SIG-M5 treated with dmso at 0.1 percent for 504 hours (cell line): ENCODE results near the gene OAS3.
"Not testable (repeated sequence)": the region's sequence is repeated elsewhere in the genome, so short reads cannot be mapped to it uniquely, and the experiment has no call there.

Experiments used
- DNase-seq: peaks from one replicate; lab custom pipeline; 2025; ENCODE audit not compliant: unreplicated experiment; lab: John Stamatoyannopoulos, UW

OAS3 gene

GRCh38 chr12:112980491-112981158 is 42.4 kb downstream of the OAS3 start:
- DNase-seq = no peak

- no peak for DNase-seq
Observed at GRCh38 chr12:112985642-112986290, 47.5 kb downstream of the OAS3 start.

GRCh38 chr12:112986291-112986800 is 48.1 kb downstream of the OAS3 start:
- DNase-seq = no peak

GRCh38 chr12:112987561-112987960 is 49.3 kb downstream of the OAS3 start:
- DNase-seq = no peak

GRCh38 chr12:112988224-112988623 is 50.0 kb downstream of the OAS3 start:
- no peak for DNase-seq

- DNase-seq = not testable (repeated sequence)
Observed at GRCh38 chr12:112988823-112989385, 50.6 kb downstream of the OAS3 start.

- no peak for DNase-seq
Observed at GRCh38 chr12:112989806-112990205, 51.5 kb downstream of the OAS3 start.

- peak; percentile 69 for DNase-seq
Observed at GRCh38 chr12:112992541-112993398, 54.5 kb downstream of the OAS3 start.

- no peak for DNase-seq
Observed at GRCh38 chr12:112995008-112995407, 56.7 kb downstream of the OAS3 start.

GRCh38 chr12:112996501-112996900 is 58.2 kb downstream of the OAS3 start:
- no peak for DNase-seq

GRCh38 chr12:112997506-112997905 is 59.2 kb downstream of the OAS3 start:
- DNase-seq = no peak

- DNase-seq = no peak
Observed at GRCh38 chr12:112998987-112999767, 60.9 kb downstream of the OAS3 start.

- no peak for DNase-seq
Observed at GRCh38 chr12:113000433-113000832, 62.2 kb downstream of the OAS3 start.

GRCh38 chr12:113002155-113002554 is 63.9 kb downstream of the OAS3 start:
- no peak for DNase-seq

GRCh38 chr12:113002676-113003075 is 64.4 kb downstream of the OAS3 start:
- DNase-seq = no peak

- DNase-seq = no peak
Observed at GRCh38 chr12:113003636-113004035, 65.4 kb downstream of the OAS3 start.

GRCh38 chr12:113005762-113006161 is 67.5 kb downstream of the OAS3 start:
- no peak for DNase-seq

- no peak for DNase-seq
Observed at GRCh38 chr12:113006206-113006605, 67.9 kb downstream of the OAS3 start.

- DNase-seq = no peak
Observed at GRCh38 chr12:113006641-113007040, 68.4 kb downstream of the OAS3 start.

- no peak for DNase-seq
Observed at GRCh38 chr12:113007166-113007565, 68.9 kb downstream of the OAS3 start.

- DNase-seq = no peak
Observed at GRCh38 chr12:113010701-113011100, 72.4 kb downstream of the OAS3 start.
